HG02642 (cell line): ENCODE data around the gene RFPL2.
"Not testable (repeated sequence)": the region's sequence is repeated elsewhere in the genome, so short reads cannot be mapped to it uniquely, and the experiment has no call there.

Source experiments
- ATAC-seq: cut with Tn5 transposase; IDR thresholded peaks from one replicate; pipeline ENCODE4 v1.9.1; 2021; ENCODE audit warnings: mild to moderate bottlenecking; ENCODE audit not compliant: unreplicated experiment, poor library complexity

The RFPL2 gene

GRCh38 chr22:32206774-32207758 lies 2.2 kb upstream of the RFPL2 start:
- ATAC-seq, result no peak

GRCh38 chr22:32205974-32206773 lies 1.3 kb upstream of the RFPL2 start:
- no peak for ATAC-seq

GRCh38 chr22:32204040-32204855 lies 625 bp downstream of the RFPL2 start:
- no peak for ATAC-seq

- ATAC-seq, result no peak
These were observed 1.5 kb downstream of the RFPL2 start for GRCh38 chr22:32203181-32204039.

GRCh38 chr22:32202539-32203180 lies 2.2 kb downstream of the RFPL2 start:
- ATAC-seq, result no peak

GRCh38 chr22:32202161-32202538 lies 2.7 kb downstream of the RFPL2 start:
- ATAC-seq, result no peak

GRCh38 chr22:32200752-32201151 lies 4.1 kb downstream of the RFPL2 start:
- no peak for ATAC-seq

- no peak for ATAC-seq
These were observed 4.9 kb downstream of the RFPL2 start for GRCh38 chr22:32199961-32200360.

- no peak for ATAC-seq
These were observed 5.5 kb downstream of the RFPL2 start for GRCh38 chr22:32199341-32199740.

- not testable (repeated sequence) for ATAC-seq
These were observed 7.2 kb downstream of the RFPL2 start for GRCh38 chr22:32197553-32198226.

- ATAC-seq, result not testable (repeated sequence)
These were observed 9.0 kb downstream of the RFPL2 start for GRCh38 chr22:32195900-32196299.

GRCh38 chr22:32193346-32193745 lies 11.5 kb downstream of the RFPL2 start:
- not testable (repeated sequence) for ATAC-seq

GRCh38 chr22:32191021-32191420 lies 13.9 kb downstream of the RFPL2 start:
- ATAC-seq, result not testable (repeated sequence)

GRCh38 chr22:32185821-32186220 lies 19.1 kb downstream of the RFPL2 start:
- ATAC-seq, result no peak

- ATAC-seq, result no peak
These were observed 21.2 kb downstream of the RFPL2 start for GRCh38 chr22:32183625-32184024.

- no peak for ATAC-seq
These were observed 23.8 kb downstream of the RFPL2 start for GRCh38 chr22:32181043-32181442.

GRCh38 chr22:32177221-32177765 lies 27.6 kb downstream of the RFPL2 start:
- ATAC-seq, result no peak
